Colonic mucosa (tissue), 4 donors: ENCODE results near the gene OR14I1. TPM values are rescaled to one million over a fixed set of nuclear protein-coding genes. Genes with fewer than 3 reads are reported as not detected.

ENCODE experiments used
- DNase-seq: peaks from one replicate; pipeline ENCODE4 v3.0.0-alpha.2; 2020
- H3K27ac ChIP-seq: fragments of 200-600 bp; one replicate; pipeline ENCODE4 v1.8.0; 2021
- H3K27me3 ChIP-seq: fragments of 200-600 bp; one replicate; pipeline ENCODE4 v1.8.0; 2021
- H3K36me3 ChIP-seq: fragments of 200-600 bp; one replicate; pipeline ENCODE4 v1.8.0; 2021
- H3K4me1 ChIP-seq: fragments of 200-600 bp; one replicate; pipeline ENCODE4 v1.8.0; 2021; ENCODE audit warnings: mild to moderate bottlenecking
- H3K4me3 ChIP-seq: fragments of 200-600 bp; one replicate; pipeline ENCODE4 v1.8.0; 2021
- H3K9ac ChIP-seq, 2 donors: one replicate each; pipeline ENCODE4 v1.7.0; 2013; ENCODE audit warnings: control low read depth in 2 of 2, low read depth in 2 of 2, low read length in 2 of 2
- H3K9me3 ChIP-seq: fragments of 200-600 bp; one replicate; pipeline ENCODE4 v1.8.0; 2021
- CTCF ChIP-seq: fragments of 200-600 bp; IDR thresholded peaks from one replicate; pipeline ENCODE4 v1.8.0; 2022; ENCODE audit warnings: antibody characterized with exemption, mild to moderate bottlenecking
- intact Hi-C: fragments of 100-400 bp; cut with DNase I; formaldehyde crosslinking; loops from one replicate; pipeline ENCODE4 v1.14.1; 2022
- total RNA-seq, 2 donors: library from RNA; stranded (reverse); fragmentation: NEBNext Ultra II Directional in 1 of 2; extraction: Animal tissue kit (Norgen Biotek cat#: 25700) in 1 of 2; gene quantifications; one replicate each; pipeline ENCODE4 v1.2.1, GENCODE V29; 2021
- donor health status: healthy.
- donor health status: DM: no; HTN: no; CAD: no.
- donor health status: DM: no; HTN: no; CAD: no.

OR14I1 gene
- total RNA-seq, 2 donors from 2014 or later: not detected

DNA sequence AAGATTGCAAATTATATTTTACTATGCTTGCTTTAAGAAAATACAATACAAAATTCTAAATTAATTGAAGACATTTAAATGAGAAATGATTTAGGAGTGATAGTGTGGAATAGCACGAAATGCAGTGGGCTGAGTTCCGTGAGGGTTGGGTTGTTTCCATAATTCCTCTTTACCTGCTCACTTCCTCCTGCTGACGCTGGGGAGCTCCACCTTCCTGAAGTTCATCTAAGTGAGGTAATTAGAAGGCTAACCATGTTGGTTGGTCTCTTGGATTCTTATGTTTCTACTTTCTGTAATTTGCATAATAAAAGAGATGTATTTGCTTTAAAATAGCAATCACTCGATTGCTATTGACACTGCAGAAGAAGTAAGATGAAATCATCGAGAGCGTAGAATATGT lies 4.7 kb downstream of the OR14I1 start:
- TF ChIP-seq CTCF: peak; percentile 28
- Histone ChIP-seq H3K27ac (no peak overlapping the region), H3K4me1 (no peaks in the 10 kb centered on the region), H3K9ac (no peak overlapping the region), H3K27me3 (no peaks in the 10 kb centered on the region), H3K4me3 (no peak overlapping the region), H3K9me3 (no peaks in the 10 kb centered on the region), H3K36me3 (no peaks in the 10 kb centered on the region)
- intact Hi-C loops: loop anchor here (2.0 kb wide), 1 partner anchor 109 kb away; no protein-coding TSS in a partner anchor
- DNase-seq: no peak

DNA sequence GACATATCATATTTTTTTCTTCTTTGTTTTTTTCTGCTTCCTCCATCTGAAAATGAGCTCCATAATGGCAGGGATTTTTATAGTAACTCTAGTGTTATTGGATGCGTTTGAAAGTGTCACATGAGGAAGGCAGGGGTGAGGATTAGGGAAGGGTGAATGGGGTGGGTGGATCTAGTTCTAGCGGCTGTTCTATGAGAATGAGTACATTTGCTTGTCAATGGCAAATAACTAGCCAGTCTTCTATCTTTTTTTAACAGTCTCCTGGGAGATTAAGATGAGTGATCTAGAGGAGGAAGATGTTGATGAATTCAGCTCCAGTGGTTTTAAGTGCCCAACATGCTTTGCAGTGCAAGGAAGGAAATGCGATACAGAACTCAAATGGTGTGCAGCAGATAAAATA lies 5.8 kb downstream of the OR14I1 start:
- Histone ChIP-seq H3K27ac (no peak overlapping the region), H3K36me3 (no peaks in the 10 kb centered on the region), H3K4me1 (no peaks in the 10 kb centered on the region), H3K9ac (no peak overlapping the region), H3K4me3 (no peak overlapping the region), H3K9me3 (no peaks in the 10 kb centered on the region), H3K27me3 (no peaks in the 10 kb centered on the region)
- intact Hi-C loops: no loop called here
- no peak for TF ChIP-seq CTCF
- no peak for DNase-seq

DNA sequence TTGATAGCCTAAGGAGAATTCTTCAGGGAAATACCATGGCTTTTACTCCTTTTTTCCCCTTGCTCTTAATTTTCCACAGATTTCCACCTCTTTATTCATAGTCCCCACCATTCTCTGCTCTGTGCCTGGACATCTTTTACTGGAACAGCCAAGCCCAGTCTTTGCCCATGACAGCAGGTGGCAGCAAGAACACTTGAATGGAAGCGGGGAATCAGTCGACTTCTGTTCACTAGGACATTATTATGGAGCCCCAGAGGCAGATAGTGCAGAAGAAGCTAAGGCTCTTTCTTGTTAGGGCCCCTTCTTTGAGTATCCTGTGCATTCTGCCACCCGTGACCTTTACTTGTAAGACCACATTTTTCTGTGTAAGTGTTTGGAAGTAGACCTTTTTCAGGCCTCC lies 6.3 kb downstream of the OR14I1 start:
- DNase-seq: peak; percentile 49
- TF ChIP-seq CTCF: peak; percentile 39

GRCh38 chr1:248695451-248696132 lies 7.0 kb downstream of the OR14I1 start:
- no peak for DNase-seq
- TF ChIP-seq CTCF: no peak
- H3K9ac ChIP-seq: no peak overlapping the region
- no peaks in the 10 kb centered on the region for H3K4me1 ChIP-seq
- H3K4me3 ChIP-seq: no peak overlapping the region
- no peaks in the 10 kb centered on the region for H3K27me3 ChIP-seq
- intact Hi-C loops: no loop called here
- no peak overlapping the region for H3K27ac ChIP-seq
- no peaks in the 10 kb centered on the region for H3K36me3 ChIP-seq
- H3K9me3 ChIP-seq: no peaks in the 10 kb centered on the region

More for the DNA sequence above, 6.3 kb downstream of the OR14I1 start:
- Histone ChIP-seq H3K9ac (no peak overlapping the region), H3K27me3 (no peaks in the 10 kb centered on the region), H3K4me1 (no peaks in the 10 kb centered on the region), H3K9me3 (no peaks in the 10 kb centered on the region), H3K27ac (no peak overlapping the region), H3K36me3 (no peaks in the 10 kb centered on the region), H3K4me3 (no peak overlapping the region)
- intact Hi-C loops: no loop called here

DNA sequence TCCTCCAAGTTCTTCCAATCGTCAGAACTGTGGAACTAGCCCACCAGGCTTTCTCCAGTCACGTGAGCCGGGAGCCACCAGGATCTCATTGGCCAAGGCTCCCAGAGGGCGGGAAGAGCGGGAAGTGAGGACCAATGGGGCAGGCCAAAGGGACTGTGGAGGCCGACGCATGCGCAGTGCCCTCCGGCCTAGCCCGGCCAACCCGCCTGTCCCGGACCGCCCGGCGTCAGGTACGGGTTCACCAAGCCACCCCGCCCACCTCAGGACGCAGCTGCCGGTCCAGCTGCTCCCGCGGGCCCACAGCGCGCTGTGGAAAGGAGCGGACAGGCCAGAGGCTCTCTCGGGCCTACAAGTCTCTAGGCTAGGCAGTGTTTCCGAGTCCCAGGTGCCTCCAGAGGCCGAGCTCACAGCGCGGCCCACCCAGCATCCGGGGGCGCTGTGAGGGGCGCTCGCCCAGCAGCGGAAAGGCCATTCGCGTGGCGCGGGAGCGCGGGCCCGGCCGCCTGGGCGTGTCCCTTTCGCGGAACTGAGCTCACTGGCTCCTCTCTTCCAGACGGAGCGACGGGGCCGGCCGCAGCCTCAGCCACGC lies 10.9 kb downstream of the OR14I1 start:
- H3K27me3 ChIP-seq: no peaks in the 10 kb centered on the region
- DNase-seq: no peak
- H3K4me3 ChIP-seq: no peak overlapping the region
- no peaks in the 10 kb centered on the region for H3K9me3 ChIP-seq
- H3K27ac ChIP-seq: no peak overlapping the region
- intact Hi-C loops: no loop called here
- no peak overlapping the region for H3K9ac ChIP-seq
- H3K4me1 ChIP-seq: no peaks in the 10 kb centered on the region
- no peak for TF ChIP-seq CTCF
- no peaks in the 10 kb centered on the region for H3K36me3 ChIP-seq
